T-helper 1 cell (primary cell): ENCODE measurements around the gene DSCAM.

Source experiments
- DNase-seq, 5 donors: peaks; one replicate each; pipeline ENCODE4 v3.0.0-alpha.2; 2012 to 2020

DSCAM gene

GRCh38 chr21:40534886-40535285, 312.1 kb downstream of the DSCAM start:
- no peak for DNase-seq

DNA sequence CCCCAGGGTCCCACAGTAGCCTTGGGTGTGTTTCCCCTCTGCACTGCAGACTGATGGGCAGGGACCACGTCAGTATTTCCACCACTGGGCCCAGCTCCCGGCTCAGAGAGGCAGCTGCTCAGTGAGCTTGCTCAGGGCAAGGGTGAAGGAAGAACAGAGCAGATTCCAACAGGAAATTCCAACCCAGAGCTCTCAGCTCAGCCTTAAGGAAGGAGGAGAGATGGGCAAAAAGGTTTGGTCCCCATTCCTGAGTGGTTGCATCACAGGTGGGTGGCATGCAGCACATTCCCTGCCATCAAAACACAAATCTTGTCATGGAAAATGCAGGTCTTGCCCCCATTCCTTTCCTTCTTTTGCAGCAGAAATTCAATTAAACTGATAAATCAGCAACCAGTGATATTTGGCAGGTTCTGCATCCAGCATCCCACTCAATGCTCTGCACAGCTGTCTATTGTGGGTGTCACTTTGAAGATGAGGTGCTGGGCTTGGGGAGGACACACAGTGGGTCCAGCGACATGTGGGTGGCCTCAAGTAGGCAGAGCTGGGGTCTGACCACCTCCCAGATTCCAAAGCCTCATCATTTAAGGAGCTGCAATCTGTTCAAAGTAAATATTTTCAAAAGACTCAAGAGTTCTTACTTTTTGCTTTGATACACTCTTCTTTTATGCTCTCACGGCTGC, 315.4 kb downstream of the DSCAM start:
- DNase-seq: no peak

- no peak for DNase-seq
Observed at GRCh38 chr21:40531016-40531415, 315.9 kb downstream of the DSCAM start.

- DNase-seq: no peak
Observed at GRCh38 chr21:40517646-40518045, 329.3 kb downstream of the DSCAM start.

- DNase-seq: no peak
Observed at GRCh38 chr21:40516335-40516734, 330.6 kb downstream of the DSCAM start.

DNA sequence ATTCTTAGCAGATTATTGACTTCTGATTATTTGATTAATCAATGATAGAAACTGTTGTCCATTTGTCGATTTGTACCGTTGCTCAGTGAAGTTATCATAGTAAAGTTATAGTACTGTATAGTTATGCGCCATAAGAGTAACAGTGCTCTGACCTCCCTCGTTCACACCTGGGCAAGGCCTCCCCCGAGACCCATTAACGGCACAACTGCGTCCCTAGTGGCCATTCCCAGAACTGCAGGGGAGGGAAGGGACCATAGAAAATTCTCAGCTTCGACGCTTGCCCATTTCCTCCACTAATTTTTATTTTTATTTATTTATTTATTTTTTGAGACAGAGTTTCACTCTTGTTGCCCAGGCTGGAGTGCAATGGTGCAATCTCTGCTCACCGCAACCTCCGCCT, 334.4 kb downstream of the DSCAM start:
- DNase-seq: no peak

- no peak for DNase-seq
Observed at GRCh38 chr21:40507978-40508377, 339.0 kb downstream of the DSCAM start.

GRCh38 chr21:40505681-40506080, 341.3 kb downstream of the DSCAM start:
- no peak for DNase-seq

DNA sequence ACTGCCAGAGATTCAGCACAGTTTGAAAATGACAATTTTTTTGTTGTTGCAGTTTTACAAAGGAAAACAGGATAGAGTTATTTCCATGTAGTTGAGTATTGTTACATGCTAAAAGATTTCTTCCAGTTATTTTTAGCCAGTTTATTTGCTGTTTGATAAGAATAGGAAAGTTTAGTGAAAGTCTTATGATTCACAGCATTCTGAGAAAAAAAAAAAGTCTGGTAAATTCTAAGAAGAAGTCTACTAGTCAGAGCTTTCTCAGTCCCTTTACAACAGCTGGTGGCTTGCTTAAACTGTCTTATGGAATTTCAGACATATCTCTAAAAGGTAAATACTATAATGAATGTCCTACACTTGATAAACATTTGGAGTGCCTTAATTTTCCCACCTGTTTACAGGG, 341.7 kb downstream of the DSCAM start:
- DNase-seq: no peak

DNA sequence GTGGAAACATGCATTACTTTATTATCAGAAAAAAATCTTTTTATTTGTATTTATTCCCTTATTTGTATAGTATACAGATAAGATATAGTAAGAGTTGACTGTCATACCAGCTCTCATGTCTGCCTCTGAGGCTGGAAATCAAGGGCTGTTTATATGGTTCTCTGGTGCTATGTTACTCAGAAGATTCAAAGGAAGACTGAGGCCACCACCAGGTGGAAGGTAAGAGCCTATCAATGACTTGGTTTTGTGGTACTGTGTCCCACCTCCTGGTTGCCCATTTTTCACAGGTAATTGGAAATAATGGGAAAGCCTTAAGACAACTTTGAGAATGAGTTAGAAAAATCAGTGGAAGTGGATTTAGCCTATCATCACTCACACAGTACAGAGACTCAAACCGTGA, 342.1 kb downstream of the DSCAM start:
- DNase-seq: no peak

GRCh38 chr21:40496116-40496515, 350.8 kb downstream of the DSCAM start:
- no peak for DNase-seq

GRCh38 chr21:40490408-40490807, 356.6 kb downstream of the DSCAM start:
- no peak for DNase-seq

DNA sequence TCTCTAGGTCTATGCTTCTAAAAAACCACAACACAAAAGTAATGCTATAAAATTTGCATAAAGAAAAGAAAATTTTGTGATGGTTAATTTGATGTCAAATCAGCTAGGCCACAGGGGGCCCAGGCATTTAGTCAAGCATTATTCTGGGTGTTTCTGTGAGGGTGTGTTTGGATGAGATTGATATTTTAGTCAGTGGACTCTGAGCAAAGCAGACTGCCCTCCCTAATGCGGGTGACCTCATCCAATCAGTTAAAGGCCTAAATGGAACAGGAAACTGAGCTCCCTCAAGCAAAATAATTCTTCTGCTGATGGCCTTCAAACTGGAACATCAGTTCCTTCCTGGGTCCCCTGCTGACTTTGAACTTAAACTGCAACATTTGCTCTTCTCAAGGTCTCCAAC, 358.0 kb downstream of the DSCAM start:
- DNase-seq: no peak

- no peak for DNase-seq
Observed at GRCh38 chr21:40481764-40482163, 365.2 kb downstream of the DSCAM start.

GRCh38 chr21:40474513-40474912, 372.4 kb downstream of the DSCAM start:
- no peak for DNase-seq

GRCh38 chr21:40472013-40472412, 374.9 kb downstream of the DSCAM start:
- no peak for DNase-seq

- DNase-seq: no peak
Observed at GRCh38 chr21:40471103-40471502, 375.9 kb downstream of the DSCAM start.

GRCh38 chr21:40466893-40467483, 380.0 kb downstream of the DSCAM start:
- DNase-seq: no peak

GRCh38 chr21:40465382-40465781, 381.6 kb downstream of the DSCAM start:
- DNase-seq: no peak

- no peak for DNase-seq
Observed at GRCh38 chr21:40463176-40463575, 383.8 kb downstream of the DSCAM start.

GRCh38 chr21:40461008-40461407, 385.9 kb downstream of the DSCAM start:
- DNase-seq: no peak

DNA sequence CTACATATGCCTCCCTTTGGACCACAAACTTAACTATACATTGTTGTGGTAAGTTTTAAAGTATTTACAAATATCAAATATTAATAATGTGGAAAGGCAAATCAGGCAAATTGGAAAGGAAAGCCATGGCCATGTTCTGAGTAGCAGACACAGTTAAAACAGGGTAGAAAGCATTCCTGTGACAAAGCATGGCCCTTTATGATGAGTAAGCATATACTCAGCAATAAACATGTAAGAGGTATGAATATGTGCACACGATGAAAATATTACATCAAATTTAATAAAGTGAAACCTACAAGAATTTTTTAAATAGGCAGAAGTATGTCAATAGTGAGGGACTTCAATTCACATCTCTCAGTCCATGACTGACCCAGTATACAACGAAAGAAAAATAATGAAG, 389.2 kb downstream of the DSCAM start:
- no peak for DNase-seq

- no peak for DNase-seq
Observed at GRCh38 chr21:40454057-40454456, 392.9 kb downstream of the DSCAM start.

DNA sequence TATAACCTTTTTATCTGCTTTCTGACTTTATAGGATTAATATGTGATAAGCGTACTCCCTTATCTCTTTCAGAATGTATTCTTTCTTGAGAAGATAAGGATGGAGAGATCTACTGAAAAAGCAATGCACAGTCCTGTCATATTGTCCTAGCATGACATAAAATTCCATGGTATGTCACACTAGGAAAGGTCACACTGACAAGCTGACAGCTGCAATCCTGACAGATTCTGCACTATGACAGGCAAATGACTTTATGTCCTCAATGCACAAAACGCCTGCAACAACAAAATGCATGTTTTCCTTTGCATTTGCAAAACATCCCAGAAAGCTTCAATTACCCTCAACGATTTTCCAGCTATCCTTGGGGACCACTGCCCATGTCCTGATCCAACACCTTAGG, 393.8 kb downstream of the DSCAM start:
- DNase-seq: no peak

- DNase-seq: no peak
Observed at GRCh38 chr21:40452548-40452947, 394.4 kb downstream of the DSCAM start.
